Peyer's patch (tissue), 4 donors: ENCODE results near the gene GTF2E1.

Source experiments
- POLR2A ChIP-seq, 2 donors: fragments of 450-650 bp; IDR thresholded peaks; one replicate each; pipeline ENCODE4 v1.5.1; 2017; ENCODE audit warnings: antibody characterized with exemption in 2 of 2, mild to moderate bottlenecking in 2 of 2, moderate library complexity in 2 of 2
- TF ChIP-seq, protein P1 (sequence below), 6 experiments: fragments of 450-650 bp in 4 of 6; fragments of 200-600 bp in 2 of 6; sonication (generic) in 1 of 6; IDR thresholded peaks; one replicate each; pipeline ENCODE4 v1.5.1; 2017 to 2019; ENCODE audit warnings: antibody characterized with exemption in 6 of 6, mild to moderate bottlenecking in 3 of 6, moderate library complexity in 1 of 6

DNA sequence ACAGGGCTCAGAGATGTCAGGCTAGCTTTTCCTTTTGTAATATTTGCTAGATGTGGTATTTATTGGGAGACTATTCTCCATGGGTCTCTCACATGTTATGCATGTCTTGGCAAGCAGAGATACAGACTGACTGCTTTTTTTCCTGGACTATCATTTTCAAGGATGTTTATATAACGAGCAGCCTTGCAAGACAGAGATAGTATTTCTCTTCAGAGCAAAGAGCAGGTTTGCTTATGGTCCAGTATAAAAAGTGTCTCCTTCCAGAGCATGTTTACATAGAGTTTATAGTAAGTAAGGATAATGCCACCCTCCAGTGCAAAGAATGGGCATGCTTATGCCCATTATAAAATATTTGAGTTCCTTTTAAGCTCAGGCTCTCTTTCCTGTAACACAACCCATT is 24.6 kb downstream of the GTF2E1 start:
- TF ChIP-seq, protein P1, sequence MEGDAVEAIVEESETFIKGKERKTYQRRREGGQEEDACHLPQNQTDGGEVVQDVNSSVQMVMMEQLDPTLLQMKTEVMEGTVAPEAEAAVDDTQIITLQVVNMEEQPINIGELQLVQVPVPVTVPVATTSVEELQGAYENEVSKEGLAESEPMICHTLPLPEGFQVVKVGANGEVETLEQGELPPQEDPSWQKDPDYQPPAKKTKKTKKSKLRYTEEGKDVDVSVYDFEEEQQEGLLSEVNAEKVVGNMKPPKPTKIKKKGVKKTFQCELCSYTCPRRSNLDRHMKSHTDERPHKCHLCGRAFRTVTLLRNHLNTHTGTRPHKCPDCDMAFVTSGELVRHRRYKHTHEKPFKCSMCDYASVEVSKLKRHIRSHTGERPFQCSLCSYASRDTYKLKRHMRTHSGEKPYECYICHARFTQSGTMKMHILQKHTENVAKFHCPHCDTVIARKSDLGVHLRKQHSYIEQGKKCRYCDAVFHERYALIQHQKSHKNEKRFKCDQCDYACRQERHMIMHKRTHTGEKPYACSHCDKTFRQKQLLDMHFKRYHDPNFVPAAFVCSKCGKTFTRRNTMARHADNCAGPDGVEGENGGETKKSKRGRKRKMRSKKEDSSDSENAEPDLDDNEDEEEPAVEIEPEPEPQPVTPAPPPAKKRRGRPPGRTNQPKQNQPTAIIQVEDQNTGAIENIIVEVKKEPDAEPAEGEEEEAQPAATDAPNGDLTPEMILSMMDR (IDR thresholded peaks at IDR 0.05), result no peak
- no peak for TF ChIP-seq POLR2A (IDR thresholded peaks at IDR 0.05)
